ENCODE results near the gene KLHL29.

Gene KLHL29

DNA sequence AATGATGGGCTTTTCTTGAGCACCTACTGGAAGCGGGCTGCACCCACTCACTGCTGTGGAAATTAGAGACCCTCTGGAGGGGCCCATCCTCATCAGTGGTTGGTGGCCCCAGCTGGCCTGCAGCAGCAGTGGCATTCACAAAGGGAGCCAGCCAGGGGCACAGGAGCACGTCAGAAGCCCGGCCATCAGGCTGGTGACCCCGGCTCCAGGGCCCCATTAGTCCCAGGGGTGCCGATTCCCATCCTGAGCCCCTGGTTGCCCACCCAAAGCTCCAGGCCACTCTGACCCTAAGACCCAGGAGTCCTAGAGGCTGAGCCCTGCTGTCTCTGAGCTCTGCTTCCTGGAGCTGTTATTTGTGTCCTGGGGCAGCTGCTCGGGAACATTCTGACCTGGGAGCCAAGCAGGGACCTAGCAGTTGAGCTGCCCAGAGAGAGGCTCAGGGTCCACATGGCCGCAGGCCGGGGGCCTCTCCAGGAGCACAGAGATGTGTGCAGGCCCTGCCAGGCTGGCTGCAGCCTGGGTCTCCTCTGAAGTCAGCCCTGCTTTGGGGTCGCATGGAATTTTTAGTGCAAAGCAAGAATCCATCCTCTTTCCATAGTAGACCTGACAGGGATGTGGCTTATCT lies 207.2 kb downstream of the KLHL29 start:
- no peak for DNase-seq (ENCODE audit: low read depth in 2 of 2)

DNA sequence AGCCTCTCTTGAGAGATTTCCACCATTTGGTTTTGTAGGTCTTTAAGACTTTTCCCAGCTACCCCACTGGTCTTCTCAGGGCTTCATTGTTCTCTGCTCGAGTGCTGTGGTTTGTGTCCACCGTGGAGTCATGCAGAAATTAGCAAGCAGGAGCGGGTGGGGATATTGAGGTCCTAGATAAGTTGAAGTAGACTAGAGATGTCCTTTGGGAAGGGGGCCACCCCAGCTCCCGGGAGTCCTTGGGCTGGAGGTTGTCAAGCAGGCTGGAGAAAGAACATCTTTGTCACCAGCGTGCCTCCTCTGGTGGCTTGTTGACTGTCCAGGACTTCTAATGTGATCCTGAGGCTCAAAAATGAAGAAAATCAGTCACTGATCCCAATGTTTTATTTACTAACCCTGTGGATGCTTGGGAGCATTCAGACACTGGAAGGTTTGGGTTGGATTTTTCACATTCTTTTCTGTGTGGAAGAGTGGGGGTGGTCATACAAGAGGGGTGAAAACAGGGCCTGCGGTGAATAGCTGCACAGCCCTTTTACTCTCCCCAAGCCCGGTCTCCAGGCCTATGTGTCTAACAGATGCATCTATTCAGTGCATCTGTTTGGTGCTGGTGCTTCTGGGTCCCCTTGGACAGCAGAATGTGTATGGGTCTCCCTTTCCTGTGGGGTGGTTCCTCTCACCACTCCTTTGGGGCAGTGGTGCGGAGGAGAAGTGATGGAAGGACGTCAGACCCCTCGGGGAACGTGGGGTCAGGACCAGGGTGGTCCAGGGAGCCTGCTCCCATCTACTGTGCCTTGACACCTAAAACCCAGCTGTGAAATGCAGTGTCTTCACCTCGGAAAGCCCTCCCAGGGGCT lies 208.1 kb downstream of the KLHL29 start:
- no peak for DNase-seq (ENCODE audit: low read depth in 2 of 2)

DNA sequence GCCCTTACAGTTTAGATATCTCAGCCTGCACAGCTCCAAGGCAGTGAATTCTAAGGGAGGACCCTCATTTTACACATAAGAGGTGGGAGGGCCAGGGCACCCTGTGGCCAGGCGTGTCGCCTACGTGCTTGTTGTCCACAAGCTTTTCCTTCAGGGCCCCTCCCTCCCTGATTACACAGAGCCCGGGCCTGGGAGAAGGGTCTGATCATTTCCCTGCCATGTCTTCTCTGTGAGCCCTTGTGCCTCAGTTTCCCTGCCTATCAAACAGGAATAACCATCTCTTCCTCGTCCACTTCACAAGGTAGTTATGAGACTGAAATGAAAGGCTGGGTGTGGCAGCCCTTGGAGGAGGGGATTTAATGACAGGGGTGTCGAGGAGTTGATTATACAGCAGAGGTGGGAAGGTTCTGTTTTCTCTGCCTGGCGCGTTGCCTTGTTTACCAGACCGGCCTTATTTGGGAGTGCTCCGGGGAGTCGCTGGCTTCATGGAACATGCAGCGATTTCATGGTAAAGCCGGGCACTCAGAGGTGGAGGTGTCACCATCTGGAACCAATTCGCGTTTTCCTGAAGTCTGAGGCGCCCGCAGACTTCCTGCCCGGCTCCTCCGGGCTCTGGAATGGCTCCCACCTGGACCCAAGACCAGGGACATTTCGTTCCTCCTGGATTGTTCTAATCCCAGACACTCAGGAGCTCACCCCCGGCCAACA lies 208.9 kb downstream of the KLHL29 start:
- no peak for DNase-seq (ENCODE audit: low read depth in 2 of 2)

DNA sequence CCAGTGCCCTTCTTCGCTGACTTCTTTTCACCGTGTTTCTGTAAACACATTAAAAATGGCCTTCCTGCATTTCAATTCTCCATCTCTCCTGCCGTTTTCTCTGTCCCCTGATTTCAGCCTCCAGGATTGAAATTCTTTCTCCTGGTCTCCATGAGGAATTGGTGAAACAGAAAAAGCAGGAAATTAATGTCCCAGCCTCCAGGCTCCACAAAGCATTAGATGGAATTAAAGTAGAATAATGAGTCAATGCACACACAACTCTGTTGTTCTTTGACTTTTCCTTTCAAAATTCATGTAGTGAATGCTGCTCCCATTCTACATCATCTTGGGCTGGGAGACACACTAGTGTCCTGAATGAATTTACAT lies 209.5 kb downstream of the KLHL29 start:
- no peak for DNase-seq (ENCODE audit: low read depth in 2 of 2)

DNA sequence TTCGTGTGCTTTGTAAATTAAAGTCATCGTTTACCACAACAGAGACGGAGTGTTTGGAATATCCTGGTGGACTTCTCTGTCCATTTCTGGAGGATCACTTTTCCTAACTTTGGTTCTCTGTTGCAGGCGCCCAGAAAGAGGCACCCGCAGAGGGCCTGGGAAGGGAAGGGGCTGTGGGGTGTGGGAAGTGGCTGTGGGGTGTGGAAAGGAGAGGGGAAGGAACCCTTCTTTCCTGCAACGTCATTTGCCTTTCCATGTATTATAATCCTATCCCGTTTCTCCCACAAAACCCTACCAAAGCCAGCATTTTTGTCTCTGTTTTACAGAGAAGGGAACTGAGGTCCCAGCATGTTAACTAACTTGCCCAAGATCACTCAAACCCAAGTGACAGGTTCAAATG lies 210.0 kb downstream of the KLHL29 start:
- DNase-seq (ENCODE audit: low read depth in 2 of 2) = no peak

DNA sequence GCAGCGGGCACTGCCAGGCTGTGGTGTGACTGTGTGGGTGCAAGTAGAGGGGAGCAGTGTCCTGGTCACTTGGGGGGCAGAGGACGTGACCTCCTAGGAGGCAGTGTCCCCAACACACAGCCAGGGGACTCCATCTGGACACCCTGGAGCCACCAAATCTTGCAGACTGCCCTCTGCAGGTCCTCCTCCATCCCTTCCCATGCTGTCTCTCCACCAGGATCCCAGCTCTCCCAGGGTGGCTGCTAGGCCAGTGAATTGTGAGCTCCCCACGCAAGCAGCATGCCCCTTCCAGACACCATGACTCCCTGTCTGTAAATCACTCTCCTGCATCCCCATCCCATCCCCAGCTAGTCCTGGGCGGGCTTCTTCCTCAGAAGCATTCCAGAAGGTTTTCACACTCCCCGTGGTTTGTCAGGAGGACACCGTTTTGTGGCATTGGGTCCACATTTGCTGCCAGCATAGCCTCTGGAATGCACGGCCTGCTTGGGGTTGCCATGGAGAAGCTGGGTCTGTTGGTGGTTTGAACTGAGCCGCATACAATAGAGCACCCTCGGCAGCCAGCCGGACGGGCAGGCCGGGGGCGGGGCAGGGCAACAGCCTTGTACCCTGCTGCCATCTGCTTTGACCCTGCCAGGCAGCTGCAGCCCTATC lies 210.7 kb downstream of the KLHL29 start:
- no peak for DNase-seq (ENCODE audit: low read depth in 2 of 2)

DNA sequence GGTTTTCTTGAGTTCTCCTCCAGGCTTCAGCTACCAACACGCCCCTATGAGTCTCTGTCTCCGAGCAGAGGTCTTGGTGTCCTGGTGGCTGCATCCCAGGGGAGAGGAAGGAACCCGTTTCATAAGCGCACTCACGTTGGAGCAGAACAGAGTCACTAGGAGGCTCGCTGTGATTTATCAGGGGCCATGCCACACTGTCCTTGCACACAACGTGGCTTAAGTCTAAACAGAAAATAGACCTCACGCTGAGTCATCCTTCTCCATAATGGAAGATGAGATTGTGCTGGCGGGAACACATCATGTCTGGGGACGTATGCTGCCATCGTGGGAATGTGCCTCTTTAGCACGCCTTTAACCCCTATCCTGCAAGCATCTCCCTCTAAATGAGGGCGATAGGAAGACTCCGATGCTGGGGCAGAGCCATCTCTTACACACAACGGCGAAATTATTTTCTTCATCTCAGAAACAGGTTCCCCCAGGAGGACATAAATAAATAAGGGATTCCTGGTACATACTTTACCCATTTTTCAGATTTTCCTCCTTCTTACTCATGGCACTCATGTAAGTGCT lies 211.4 kb downstream of the KLHL29 start:
- no peak for DNase-seq (ENCODE audit: low read depth in 2 of 2)

DNA sequence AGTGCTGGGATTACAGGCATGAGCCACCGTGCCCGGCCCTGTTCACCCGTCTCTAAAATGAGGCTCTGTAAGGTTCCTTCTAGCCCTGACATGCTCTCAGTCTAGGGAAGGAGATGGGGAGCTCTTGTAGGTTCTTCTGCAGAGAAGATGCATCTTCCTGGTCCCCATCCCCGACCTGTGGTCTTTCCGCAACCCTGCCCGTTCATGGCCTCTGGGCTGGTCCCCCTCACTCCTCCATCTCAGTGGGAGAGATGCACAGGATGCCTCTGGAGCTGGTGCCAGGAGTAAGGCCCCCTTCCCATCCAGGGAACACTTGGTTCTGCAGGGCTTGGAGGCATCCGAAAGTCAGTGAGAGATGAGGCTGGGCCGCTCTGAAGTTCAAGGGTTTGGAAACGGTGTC lies 212.7 kb downstream of the KLHL29 start:
- DNase-seq (ENCODE audit: low read depth in 2 of 2) = no peak

DNA sequence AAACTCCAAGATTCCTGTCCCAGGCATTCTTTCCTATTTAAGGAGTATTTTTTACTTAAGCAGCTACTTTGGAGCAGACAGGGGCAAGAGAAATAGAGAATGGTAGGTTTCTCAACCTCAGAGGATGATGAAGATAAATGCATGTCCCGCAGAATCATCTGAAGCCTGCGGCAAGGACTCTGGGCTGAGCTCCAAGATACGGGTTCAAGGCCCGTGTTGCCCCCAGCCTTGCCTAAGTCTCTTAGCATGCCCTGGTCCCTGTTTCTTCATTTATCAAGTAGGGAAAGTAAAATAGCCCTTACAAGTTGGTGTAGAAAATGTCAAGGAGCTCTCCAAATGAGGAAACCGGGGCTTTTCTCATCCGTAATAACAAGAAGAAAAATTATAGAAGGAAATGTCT lies 214.0 kb downstream of the KLHL29 start:
- no peak for DNase-seq (ENCODE audit: low read depth in 2 of 2)

DNA sequence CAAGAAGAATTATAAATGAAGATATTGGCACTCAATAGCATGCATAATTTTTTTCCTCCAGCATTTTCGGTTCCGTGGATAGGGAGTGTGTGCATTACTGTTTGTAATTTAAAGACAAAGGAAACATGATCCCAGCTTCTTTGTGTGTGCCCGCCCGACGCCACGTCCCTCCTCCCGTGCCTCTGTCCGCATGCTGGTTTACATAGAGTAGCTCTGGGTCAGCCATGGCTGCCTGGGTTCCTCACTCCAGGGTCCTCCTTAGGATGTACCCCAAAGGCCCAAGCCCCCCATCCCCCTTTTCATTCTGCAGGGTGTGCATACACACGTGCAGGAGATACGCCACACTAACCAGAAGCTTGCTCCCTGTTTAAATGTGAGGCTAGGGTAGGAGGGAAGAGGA lies 214.7 kb downstream of the KLHL29 start:
- DNase-seq (ENCODE audit: low read depth in 2 of 2) = no peak

DNA sequence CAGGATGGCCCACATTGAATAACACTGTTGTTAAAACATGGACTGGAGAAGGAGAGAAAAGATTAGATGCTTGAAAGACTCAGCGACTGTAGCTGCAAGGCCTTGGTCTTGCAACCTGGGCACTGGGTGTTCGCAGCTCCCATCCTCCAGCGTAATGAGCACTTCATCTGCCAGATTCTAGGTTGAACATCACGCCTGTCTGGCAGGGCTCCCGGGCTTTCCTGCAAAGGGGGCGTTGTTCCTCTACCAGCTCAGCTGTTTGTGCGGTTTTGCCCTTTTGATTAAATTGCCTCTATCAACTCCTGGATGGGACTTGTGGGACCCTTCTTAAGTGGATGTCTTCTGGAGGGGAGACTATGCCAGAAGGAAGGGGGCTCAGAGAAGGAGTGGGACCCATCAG lies 215.4 kb downstream of the KLHL29 start:
- no peak for DNase-seq (ENCODE audit: low read depth in 2 of 2)

DNA sequence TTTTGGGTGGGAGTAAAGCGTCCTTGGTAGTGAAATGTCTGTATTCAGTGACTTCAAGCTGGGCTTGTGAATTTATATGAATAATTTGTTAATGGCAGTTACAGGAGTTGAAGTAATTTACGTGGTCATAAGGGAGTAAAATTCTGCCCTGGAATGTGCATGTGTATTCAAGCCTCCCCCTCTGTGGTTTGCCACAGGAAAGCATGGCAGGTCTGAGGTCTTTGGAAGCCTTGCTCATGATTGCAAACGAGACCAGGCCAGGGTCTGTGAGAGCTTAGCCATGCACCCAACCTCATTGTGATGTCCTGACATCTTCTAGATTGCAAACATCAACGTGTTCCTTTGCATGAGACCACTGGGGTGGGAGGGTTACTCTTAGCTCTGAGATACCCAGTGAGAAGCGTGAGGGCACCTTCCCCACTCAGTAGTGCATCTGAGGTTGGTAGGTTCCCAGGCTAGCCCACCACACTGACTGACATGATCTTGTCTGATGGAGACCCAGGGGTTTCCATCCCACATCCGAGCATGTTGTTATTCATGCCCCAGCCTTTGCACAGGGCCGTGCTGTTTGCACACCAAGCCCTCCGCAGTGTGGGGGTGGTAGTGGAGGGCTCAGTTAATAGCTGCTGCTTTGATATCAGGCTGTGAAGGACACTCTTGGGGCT lies 216.5 kb downstream of the KLHL29 start:
- DNase-seq (ENCODE audit: low read depth in 2 of 2) = no peak

DNA sequence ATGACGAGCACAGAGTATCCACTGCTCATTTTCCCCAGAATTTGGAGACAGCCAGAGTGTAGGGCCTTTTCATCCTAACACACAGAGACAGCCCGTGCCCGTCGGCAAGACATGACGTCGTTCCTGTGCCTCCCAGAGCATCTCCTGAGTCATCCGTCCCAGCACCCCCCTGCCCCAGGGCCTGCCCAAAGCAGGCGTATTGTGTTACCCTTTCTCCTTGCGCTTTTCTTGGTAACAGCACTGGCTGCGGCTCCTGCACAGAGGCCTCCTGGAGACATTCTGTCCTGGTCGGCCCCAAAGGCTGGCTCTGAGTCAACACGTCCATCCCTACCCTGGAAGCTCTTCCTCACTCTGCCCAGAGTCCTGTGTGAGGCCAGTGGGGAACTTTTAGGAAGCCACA lies 217.1 kb downstream of the KLHL29 start:
- no peak for DNase-seq (ENCODE audit: low read depth in 2 of 2)

DNA sequence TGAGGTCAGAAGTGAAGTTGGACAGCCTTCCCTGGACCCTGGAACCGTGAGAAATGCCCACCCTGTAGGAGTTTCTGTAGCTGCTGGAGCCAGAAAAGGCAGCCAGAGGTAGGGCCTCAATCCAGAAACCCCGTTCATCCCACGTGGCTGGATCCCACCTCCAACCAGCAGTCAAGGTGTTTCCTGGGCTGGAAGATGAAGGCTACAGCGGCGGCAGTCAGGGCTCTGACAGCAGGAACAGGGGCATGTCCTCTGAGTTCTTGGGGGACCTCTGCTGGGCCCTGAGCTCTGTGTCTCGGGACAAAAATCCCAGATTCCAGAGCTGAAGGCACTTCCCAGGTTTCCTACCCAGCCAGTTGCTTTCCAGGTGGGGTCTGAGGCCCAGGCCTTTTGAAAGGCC lies 218.2 kb downstream of the KLHL29 start:
- DNase-seq (ENCODE audit: low read depth in 2 of 2) = no peak

DNA sequence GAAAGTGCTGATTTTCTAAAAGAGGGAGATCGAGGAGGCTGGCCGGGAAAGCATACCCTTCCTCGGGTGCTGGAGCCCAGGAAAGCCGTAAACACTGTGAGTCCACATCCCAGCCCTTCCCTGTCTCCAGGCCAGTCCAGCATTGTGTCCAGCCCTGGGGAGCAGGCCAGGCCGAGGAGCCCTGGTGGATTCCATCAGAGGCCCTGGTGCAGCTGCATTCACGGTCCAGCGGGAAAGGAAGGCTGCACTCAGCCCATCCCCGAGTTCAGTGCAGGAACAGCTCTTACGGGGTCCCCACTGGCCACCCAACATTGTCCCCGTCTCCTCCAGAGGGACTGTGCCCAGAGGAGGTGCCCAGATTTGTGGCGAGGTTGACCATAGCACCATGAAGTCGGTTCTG lies 218.6 kb downstream of the KLHL29 start:
- no peak for DNase-seq (ENCODE audit: low read depth in 2 of 2)

DNA sequence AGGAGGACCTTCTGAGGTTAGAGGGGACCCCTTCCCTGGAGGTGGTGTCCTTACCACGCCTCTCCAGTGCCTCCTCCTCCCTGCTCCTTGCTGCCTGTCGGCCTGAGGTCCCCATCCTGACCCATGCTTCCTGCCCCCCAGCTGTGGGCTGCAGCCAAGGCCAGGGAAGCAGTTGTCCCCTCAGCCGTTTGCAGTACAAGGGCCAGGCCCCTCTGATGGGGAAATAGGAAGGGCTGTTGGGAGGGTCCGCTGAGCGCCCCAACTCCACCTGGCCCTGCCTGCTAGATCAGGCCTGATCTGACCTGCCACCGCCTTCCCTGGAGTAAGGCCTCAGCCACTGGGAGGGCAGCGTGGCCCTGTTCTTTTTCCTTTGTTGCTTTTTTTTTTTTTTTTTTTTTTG lies 219.8 kb downstream of the KLHL29 start:
- DNase-seq (ENCODE audit: low read depth in 2 of 2) = no peak

DNA sequence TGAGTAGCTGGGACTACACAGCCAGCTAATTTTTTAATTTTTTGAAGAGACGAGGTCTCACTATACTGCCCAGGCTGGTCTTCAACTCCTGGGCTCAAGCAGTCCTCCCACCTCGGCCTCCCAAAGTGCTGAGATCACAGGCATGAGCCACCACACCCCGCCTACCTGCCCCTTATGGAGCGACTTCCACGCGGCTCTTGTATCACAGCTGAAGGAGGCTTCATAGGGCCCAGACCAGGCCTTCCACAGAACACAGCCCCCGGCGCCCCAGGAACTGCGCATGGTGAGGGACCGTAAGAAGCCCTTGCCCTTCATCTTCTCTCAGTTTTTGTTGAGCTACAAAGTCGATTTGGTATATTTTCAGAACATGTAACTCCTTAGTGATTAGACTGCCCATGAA lies 220.3 kb downstream of the KLHL29 start:
- DNase-seq (ENCODE audit: low read depth in 2 of 2) = no peak

DNA sequence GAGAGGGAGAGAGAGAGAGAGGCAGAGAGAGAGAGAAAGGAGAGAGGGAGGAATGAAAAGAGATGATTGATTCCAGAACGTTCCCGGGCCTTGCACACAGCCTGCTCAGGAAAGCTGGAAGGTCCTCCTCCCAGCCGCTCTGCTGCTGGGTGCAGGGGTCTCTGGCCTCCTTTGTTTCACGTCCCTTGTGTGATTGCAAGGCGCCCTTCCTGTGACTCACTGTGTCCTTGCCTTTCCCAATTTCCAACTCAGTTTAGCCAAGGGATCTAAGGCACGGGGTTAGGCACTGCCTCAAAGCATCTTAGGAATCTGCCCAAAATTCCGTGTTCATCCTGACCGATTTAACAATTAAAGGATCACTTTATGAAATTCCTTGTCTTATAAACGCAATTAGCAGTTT lies 221.2 kb downstream of the KLHL29 start:
- DNase-seq (ENCODE audit: low read depth in 2 of 2) = no peak

DNA sequence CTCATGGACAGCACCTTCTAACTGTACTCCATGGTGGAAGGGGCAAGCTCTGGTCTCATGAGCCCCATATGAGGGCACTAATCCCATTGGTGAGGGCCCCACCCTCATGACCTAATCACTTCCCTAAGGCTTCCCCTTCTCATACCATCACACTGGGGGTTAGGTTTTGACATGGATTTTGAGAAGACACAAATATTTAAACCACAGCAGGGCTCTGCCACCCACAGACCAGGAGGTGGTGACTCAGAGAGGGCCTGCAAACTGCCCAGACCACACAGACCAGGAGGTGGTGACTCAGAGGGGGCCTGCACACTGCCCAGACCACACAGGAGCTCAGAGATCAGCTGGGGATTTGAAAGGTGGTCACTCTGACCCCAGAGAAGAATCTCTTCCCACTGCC lies 222.0 kb downstream of the KLHL29 start:
- DNase-seq (ENCODE audit: low read depth in 2 of 2) = no peak

DNA sequence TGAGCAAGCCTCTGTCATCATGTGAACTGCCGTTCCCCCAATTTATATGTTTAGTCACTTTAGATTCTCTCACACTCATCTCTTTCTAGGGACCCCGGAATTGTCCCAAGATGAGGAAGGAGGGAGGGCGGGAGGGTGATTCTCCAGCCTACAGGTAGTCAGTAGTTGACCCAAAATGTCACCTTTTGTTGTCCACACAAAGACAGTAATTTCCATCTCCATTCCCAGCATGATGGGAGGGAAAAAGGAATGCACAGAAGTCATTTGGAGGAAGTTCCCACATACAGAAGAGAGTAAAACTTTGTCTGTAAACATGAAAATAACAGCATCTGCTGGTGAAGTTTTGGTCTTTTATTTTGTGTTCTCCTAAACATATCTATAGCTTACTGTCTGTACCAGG lies 222.9 kb downstream of the KLHL29 start:
- DNase-seq (ENCODE audit: low read depth in 2 of 2) = no peak

DNA sequence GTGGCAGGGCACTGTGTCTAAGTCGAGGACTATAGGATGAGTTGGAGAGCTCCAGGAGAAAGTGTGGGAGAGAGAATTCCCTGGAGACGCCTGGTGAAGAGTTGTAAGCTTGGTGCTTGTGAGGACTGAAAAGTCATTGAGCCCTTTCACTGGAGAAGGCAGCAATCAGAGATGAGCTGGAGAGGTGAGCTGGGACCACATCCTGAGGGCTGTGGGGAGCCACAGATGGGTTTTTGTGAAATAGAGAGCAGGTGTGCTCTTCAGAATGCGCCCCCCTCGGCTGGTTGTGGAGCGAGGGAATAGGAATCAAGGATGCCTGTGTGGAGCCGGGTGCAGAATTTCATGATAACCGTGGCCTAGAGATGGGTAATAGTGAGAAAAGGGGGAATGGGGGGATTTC lies 224.3 kb downstream of the KLHL29 start:
- no peak for DNase-seq (ENCODE audit: low read depth in 2 of 2)

DNA sequence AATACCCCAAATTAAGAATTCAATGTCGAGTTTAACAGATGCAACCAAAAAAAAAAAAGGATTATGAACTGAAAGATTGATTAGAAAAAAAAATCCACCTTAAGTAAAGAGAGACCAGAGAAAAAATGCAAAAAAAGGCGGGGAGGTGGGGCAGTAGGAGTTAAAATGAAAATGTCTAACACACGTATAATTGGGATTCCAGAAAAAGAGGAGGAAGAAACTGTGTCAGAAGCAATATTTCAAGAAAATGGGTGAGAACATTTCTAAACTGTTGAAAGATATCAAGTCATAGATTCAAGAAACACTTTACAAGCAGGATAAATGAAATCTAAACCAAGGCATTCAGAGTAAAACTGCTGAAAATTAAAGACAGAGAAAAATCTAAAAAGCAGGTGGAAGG lies 226.9 kb downstream of the KLHL29 start:
- DNase-seq (ENCODE audit: low read depth in 2 of 2) = no peak

Measured in stimulated activated CD4-positive, alpha-beta T cell treated with anti-CD3 and anti-CD28 coated beads, Interleukin-12 subunit alpha, Interleukin-12 subunit beta, amount 100 ng/mL, for 24 hours (primary cell).